SK-N-MC (cell line): ENCODE results near the gene DDIT4.

ENCODE experiments used
- DNase-seq: peaks from one replicate; pipeline ENCODE4 v3.0.0-alpha.2; 2011; ENCODE audit warnings: low read depth, low spot score
- H3K27ac ChIP-seq: fragments of 200-600 bp; sonication (generic); 2 replicates; pipeline ENCODE4 v1.5.1; 2016; ENCODE audit warnings: mixed run types
- H3K36me3 ChIP-seq: fragments of 200-600 bp; sonication (generic); 2 replicates; pipeline ENCODE4 v1.6.1; 2017; ENCODE audit warnings: antibody characterized with exemption, low read length, mixed read lengths; ENCODE audit not compliant: insufficient read depth
- H3K4me3 ChIP-seq: fragments of 200-600 bp; sonication (generic); 2 replicates; pipeline ENCODE4 v1.5.1; 2016
- H3K9ac ChIP-seq: fragments of 200-600 bp; sonication (generic); 2 replicates; pipeline ENCODE4 v1.8.0; 2017; ENCODE audit warnings: mixed run types, mixed read lengths; ENCODE audit not compliant: insufficient read length
- H3K9me3 ChIP-seq: fragments of 200-600 bp; sonication (generic); 2 replicates; pipeline ENCODE4 v1.6.1; 2017; ENCODE audit warnings: low read depth, mild to moderate bottlenecking, antibody characterized with exemption, low read length, moderate library complexity, mixed read lengths
- EZH2 ChIP-seq: fragments of 200-600 bp; sonication (generic); IDR thresholded peaks from one replicate; pipeline ENCODE4 v1.6.1; 2017; ENCODE audit warnings: antibody characterized with exemption
- FOXP2 ChIP-seq: optimal IDR thresholded peaks from 2 replicates; pipeline ENCODE3; 2011; ENCODE audit warnings: mild to moderate bottlenecking, moderate library complexity; ENCODE audit not compliant: insufficient read depth; ENCODE audit errors: extremely low read length, control extremely low read depth
- POLR2AphosphoS5 ChIP-seq: IDR thresholded peaks from 2 replicates; pipeline ENCODE4 v1.6.1; 2012; ENCODE audit warnings: mild to moderate bottlenecking, low read depth, low read length, borderline replicate concordance

The DDIT4 gene

DNA sequence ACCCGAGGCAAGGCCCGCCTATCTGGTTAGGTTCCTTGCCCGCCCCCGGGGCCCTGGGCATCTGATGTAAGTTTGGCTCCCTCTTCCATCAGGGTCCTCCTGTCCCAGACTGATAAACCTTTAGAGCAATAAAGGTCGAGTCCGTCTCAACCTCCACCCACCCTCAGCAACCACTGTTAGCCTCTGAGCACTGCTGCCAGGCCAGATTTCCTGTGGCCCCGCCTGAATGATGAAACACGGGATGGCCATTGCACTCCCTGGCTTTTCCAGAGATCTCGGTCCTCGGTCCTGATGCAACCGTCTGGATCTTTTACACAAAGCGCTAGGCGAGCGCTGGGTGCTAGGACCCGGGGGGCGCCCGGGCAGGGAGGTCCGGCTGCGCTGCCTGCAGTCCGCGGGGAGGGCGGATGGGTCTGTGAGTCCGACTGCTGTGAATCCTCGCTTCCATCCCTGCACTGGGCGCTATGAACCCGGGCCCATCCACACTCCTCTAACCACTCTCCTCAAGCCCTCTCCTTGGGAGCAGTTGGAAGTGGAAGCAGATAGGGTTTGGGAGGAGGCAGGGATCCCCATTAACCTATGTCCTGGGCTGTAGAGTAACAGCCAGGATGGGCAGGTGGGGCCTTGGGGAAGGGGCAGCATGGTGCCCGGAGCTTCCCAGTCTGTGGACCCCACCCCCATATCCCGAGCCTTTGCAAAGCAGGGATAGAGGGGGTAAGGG is 875 bp upstream of the DDIT4 start:
- H3K27ac ChIP-seq: peak overlapping the region; percentile 81; the same call in 1 of the 2 replicates
- H3K9ac ChIP-seq: peak overlapping the region; percentile 10
- DNase-seq: no peak
- H3K36me3 ChIP-seq: peaks cover 14% of the 10 kb centered on the region
- H3K4me3 ChIP-seq: peak overlapping the region; percentile 83
- no peaks in the 10 kb centered on the region for H3K9me3 ChIP-seq
- TF ChIP-seq EZH2: no peak
- TF ChIP-seq POLR2AphosphoS5: no peak
- TF ChIP-seq FOXP2: no peak

DNA sequence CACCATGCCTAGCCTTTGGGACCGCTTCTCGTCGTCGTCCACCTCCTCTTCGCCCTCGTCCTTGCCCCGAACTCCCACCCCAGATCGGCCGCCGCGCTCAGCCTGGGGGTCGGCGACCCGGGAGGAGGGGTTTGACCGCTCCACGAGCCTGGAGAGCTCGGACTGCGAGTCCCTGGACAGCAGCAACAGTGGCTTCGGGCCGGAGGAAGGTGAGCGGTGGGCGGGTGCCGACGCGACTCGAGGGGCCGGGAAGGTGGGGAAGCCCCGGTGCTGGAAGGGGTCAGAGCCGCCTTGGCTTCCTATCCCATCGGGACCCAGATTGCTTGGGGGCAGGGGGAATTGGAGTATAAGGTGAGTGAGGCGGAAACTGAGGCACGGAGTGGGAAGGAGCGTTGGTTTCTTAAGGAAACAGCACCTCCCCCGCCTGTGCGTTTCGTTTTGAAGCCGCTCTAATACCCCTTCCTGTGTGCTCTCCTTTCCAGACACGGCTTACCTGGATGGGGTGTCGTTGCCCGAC is 547 bp downstream of the DDIT4 start:
- Histone ChIP-seq H3K4me3 (peak overlapping the region; percentile 83), H3K36me3 (peaks cover 14% of the 10 kb centered on the region), H3K9me3 (no peaks in the 10 kb centered on the region), H3K9ac (peak overlapping the region; percentile 84), H3K27ac (no peak overlapping the region)
- TF ChIP-seq FOXP2: no peak
- no peak for TF ChIP-seq EZH2
- TF ChIP-seq POLR2AphosphoS5: no peak
- DNase-seq: no peak

- no peak overlapping the region for H3K27ac ChIP-seq
These were observed 1.1 kb downstream of the DDIT4 start for GRCh38 chr10:72274730-72275350.

GRCh38 chr10:72275351-72276012 is 1.8 kb downstream of the DDIT4 start:
- H3K9me3 ChIP-seq: no peaks in the 10 kb centered on the region
- DNase-seq: no peak
- no peak for TF ChIP-seq EZH2
- TF ChIP-seq POLR2AphosphoS5: no peak; the same call in 1 of the 2 replicates
- no peak for TF ChIP-seq FOXP2
- no peak overlapping the region for H3K27ac ChIP-seq
- H3K4me3 ChIP-seq: peak overlapping the region; percentile 83
- peak overlapping the region; percentile 84 for H3K9ac ChIP-seq
- peaks cover 14% of the 10 kb centered on the region for H3K36me3 ChIP-seq

More at GRCh38 chr10:72274730-72275350, 1.1 kb downstream of the DDIT4 start:
- no peak for DNase-seq
- Histone ChIP-seq H3K36me3 (peaks cover 14% of the 10 kb centered on the region), H3K9me3 (no peaks in the 10 kb centered on the region), H3K9ac (peak overlapping the region; percentile 84), H3K4me3 (peak overlapping the region; percentile 83)
- TF ChIP-seq EZH2: no peak
- TF ChIP-seq POLR2AphosphoS5: no peak; the same call in 1 of the 2 replicates
- no peak for TF ChIP-seq FOXP2

DNA sequence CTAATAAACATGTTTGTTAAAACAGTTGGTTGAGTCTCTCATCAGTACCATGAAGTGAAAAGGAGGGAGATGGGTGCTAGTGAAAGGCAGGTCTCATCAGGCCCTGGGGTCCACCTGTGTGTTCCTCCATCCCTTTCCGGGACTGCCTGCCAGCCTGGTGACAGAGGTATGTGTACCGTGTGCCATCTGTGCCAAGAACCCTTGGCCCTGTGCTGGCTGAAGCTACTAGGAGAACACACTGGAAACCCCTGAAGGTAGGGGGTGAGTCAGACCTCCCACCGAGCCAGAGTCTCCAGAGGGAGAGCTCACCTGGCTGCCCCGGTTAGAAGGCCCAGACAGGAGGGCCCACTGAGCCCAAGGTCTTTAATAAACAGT is 2.3 kb downstream of the DDIT4 start:
- H3K27ac ChIP-seq: no peak overlapping the region

DNA sequence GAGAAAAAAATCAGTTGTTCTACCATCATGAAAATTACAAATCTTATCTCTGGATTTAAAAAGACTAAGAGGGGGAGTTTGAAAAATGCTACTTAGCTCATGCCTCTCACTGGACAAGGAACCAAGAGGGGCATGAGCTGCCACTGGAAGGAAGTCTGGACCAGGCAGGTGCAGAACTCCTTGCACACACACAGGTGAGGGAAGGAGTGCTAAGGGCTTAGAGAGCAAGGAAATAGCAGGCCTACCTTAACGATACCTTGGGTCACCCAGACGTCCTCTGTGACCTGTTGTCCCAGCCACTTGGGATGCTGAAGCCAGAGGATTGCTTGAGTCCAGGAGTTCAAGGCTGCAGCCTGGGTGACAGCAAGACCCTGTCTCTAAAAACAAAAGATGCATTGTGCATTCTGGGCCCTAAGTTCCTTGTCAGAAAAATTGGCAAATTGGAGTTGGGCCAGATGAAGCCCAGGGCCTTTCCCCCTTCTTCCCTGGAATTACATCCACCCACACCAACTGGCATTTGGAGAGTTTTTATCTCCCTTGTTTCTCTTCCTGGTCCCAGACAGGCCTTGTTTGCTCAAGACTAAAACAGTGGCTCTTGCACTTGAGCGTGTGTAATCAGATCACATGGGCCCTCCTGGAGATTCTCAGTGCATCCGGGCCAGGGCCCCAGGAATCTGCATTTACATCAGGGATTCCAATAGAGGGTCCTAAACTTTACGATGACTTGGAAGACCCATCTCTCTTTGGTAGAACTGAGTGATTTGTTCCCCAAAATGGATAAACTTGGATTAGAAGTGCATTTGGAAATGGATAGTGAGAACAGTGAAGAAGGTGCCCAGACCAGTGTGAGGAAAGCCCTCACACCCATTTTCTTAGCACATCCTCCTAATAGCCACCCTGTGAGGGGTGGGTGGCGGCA is 3.0 kb downstream of the DDIT4 start:
- Histone ChIP-seq H3K36me3 (peaks cover 14% of the 10 kb centered on the region), H3K27ac (no peak overlapping the region), H3K9ac (no peak overlapping the region), H3K4me3 (no peak overlapping the region), H3K9me3 (no peaks in the 10 kb centered on the region)
- TF ChIP-seq EZH2 (no peak), POLR2AphosphoS5 (peak; percentile 36; the same call in 1 of the 2 replicates)
- DNase-seq: no peak

More for the DNA sequence above, 2.3 kb downstream of the DDIT4 start:
- Histone ChIP-seq H3K36me3 (peaks cover 14% of the 10 kb centered on the region), H3K4me3 (peak overlapping the region; percentile 83), H3K9me3 (no peaks in the 10 kb centered on the region), H3K9ac (no peak overlapping the region)
- no peak for TF ChIP-seq POLR2AphosphoS5
- TF ChIP-seq EZH2: no peak
- no peak for TF ChIP-seq FOXP2
- no peak for DNase-seq

GRCh38 chr10:72277340-72277995 is 3.7 kb downstream of the DDIT4 start:
- Histone ChIP-seq H3K27ac (peak overlapping the region; percentile 68), H3K4me3 (no peak overlapping the region), H3K9ac (no peak overlapping the region), H3K36me3 (peaks cover 14% of the 10 kb centered on the region), H3K9me3 (no peaks in the 10 kb centered on the region)
- TF ChIP-seq FOXP2 (no peak), EZH2 (no peak), POLR2AphosphoS5 (no peak)
- no peak for DNase-seq

- peak overlapping the region; percentile 68 for H3K27ac ChIP-seq
- H3K9ac ChIP-seq: no peak overlapping the region
- no peak for TF ChIP-seq EZH2
- TF ChIP-seq FOXP2: no peak
- no peak for TF ChIP-seq POLR2AphosphoS5
- H3K9me3 ChIP-seq: no peaks in the 10 kb centered on the region
- no peak for DNase-seq
- H3K36me3 ChIP-seq: peaks cover 14% of the 10 kb centered on the region
- no peak overlapping the region for H3K4me3 ChIP-seq
These were observed 4.4 kb downstream of the DDIT4 start for GRCh38 chr10:72277996-72278667.
